ENCODE results near the gene ATG10.
"Not testable (repeated sequence)": the region's sequence is repeated elsewhere in the genome, so short reads cannot be mapped to it uniquely, and the experiment has no call there.

The ATG10 gene

GRCh38 chr5:81986126-81986525, 14.3 kb downstream of the ATG10 start:
- no peak overlapping the region for H3K27ac Mint-ChIP-seq
- peaks cover 11% of the 10 kb centered on the region for H3K9me3 Mint-ChIP-seq
- TF ChIP-seq CTCF (IDR thresholded peaks at IDR 0.05; ENCODE audit: unreplicated experiment in 3 of 3) = no peak
- no peaks in the 10 kb centered on the region for H3K27me3 Mint-ChIP-seq (ENCODE audit: low read depth)
- no peak overlapping the region for H3K4me3 Mint-ChIP-seq
- peaks cover 54% of the 10 kb centered on the region for H3K36me3 Mint-ChIP-seq (ENCODE audit: low read depth)
- H3K4me1 Mint-ChIP-seq = no peaks in the 10 kb centered on the region

DNA sequence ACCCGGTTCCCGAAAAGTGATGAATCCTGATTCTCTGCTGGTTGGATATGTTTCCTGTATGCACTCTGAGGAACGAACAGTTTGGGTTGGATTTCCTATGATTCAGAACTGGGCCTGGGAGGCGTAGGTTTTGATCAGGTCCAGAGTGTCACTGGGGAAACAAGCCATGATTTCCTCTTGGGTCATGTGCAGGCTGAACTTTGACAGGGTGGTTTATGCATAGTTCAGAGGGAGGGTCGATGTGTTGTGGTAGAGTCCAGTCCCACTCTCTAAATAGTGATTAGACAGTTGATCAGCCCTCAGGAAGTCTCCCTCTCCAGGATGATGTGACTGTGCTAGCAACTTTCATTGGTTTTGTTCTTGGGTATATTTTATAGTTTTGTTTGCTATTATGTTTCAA, 17.4 kb downstream of the ATG10 start:
- TF ChIP-seq CTCF (IDR thresholded peaks at IDR 0.05; ENCODE audit: unreplicated experiment in 3 of 3) = no peak
- Mint-ChIP-seq H3K4me3 (no peak overlapping the region), H3K27ac (no peak overlapping the region), H3K4me1 (no peaks in the 10 kb centered on the region), H3K9me3 (peaks cover 8% of the 10 kb centered on the region), H3K27me3 (ENCODE audit: low read depth) (no peaks in the 10 kb centered on the region), H3K36me3 (ENCODE audit: low read depth) (peaks cover 36% of the 10 kb centered on the region)

DNA sequence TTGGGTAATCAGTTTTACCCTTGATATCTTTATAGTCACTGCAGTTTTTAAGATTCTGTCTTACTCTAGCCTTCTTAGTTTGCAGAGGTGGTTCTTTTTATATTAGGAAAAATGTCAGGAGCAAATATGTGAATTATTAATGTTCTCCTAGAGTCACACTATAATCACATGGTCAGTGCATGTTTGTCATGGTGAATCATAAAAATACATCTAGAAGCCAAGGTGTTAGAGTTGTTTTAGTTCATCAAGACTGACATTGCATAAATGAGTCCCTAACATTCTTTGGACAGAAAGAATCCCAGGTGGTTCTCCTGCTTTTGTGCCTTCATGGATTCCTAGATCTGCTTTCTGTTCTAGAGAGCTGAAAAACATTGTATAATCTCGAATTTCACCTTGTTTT, 22.9 kb downstream of the ATG10 start:
- Mint-ChIP-seq H3K4me3 (no peak overlapping the region), H3K9me3 (peaks cover 25% of the 10 kb centered on the region), H3K4me1 (no peaks in the 10 kb centered on the region), H3K27ac (no peak overlapping the region), H3K27me3 (ENCODE audit: low read depth) (no peaks in the 10 kb centered on the region), H3K36me3 (ENCODE audit: low read depth) (peaks cover 52% of the 10 kb centered on the region)
- TF ChIP-seq CTCF (IDR thresholded peaks at IDR 0.05; ENCODE audit: unreplicated experiment in 3 of 3) = no peak

DNA sequence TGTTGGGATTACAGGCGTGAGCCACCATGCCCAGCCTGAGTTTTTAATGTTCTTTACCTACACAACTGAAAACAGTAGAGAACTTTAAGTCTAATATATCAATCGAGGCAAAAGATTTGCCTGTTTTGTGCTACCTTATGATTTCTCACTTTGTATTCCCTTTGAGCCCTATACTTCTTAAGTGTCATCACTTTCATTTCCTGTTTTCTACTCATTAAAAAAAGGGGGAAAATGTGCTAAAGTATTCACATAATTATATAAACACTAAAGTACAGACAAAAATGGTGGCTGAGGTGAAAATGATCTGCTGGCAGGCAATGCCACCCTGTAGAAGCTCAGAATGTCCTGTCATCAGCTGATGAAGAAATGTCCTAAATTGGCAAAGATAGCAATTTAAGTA, 23.6 kb downstream of the ATG10 start:
- no peak for TF ChIP-seq CTCF (IDR thresholded peaks at IDR 0.05; ENCODE audit: unreplicated experiment in 3 of 3)
- H3K4me3 Mint-ChIP-seq = no peak overlapping the region
- H3K9me3 Mint-ChIP-seq = peaks cover 31% of the 10 kb centered on the region
- H3K27ac Mint-ChIP-seq = no peak overlapping the region
- H3K4me1 Mint-ChIP-seq = no peaks in the 10 kb centered on the region
- no peaks in the 10 kb centered on the region for H3K27me3 Mint-ChIP-seq (ENCODE audit: low read depth)
- H3K36me3 Mint-ChIP-seq (ENCODE audit: low read depth) = peaks cover 56% of the 10 kb centered on the region

DNA sequence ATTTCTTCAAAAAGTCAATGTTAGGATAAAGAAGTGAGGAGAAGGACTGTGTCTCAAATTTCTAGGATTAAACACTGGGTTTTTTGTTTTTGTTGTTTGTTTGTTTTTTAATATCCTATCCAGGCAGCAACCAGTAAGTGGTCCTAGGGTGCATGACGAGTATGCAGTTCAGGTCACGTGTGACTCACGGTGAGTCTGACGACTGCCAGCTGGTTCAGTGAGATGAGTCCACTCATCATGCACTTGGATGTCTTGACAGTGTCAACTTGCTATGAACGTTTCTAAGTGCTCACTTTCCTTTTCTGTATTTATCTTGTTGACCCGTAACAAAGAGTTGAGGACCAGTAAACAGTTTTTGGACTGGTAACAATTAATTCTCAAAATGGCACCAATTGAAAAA, 32.7 kb downstream of the ATG10 start:
- TF ChIP-seq CTCF (IDR thresholded peaks at IDR 0.05; ENCODE audit: unreplicated experiment in 3 of 3) = no peak
- no peaks in the 10 kb centered on the region for H3K27me3 Mint-ChIP-seq (ENCODE audit: low read depth)
- peaks cover 19% of the 10 kb centered on the region for H3K36me3 Mint-ChIP-seq (ENCODE audit: low read depth)
- H3K4me1 Mint-ChIP-seq = no peaks in the 10 kb centered on the region
- no peak overlapping the region for H3K4me3 Mint-ChIP-seq
- H3K27ac Mint-ChIP-seq = no peak overlapping the region
- peaks cover 26% of the 10 kb centered on the region for H3K9me3 Mint-ChIP-seq

- H3K36me3 Mint-ChIP-seq (ENCODE audit: low read depth) = peaks cover 13% of the 10 kb centered on the region
- H3K9me3 Mint-ChIP-seq = peaks cover 12% of the 10 kb centered on the region
- not testable (repeated sequence) for H3K4me3 Mint-ChIP-seq; H3K27me3 Mint-ChIP-seq (ENCODE audit: low read depth); H3K4me1 Mint-ChIP-seq; H3K27ac Mint-ChIP-seq
These were observed 38.0 kb downstream of the ATG10 start for GRCh38 chr5:82009869-82010268.
